Renal pelvis (tissue), 12 donors: ENCODE data around the gene RNF182. TPM values are rescaled to one million over a fixed set of nuclear protein-coding genes. Genes with fewer than 3 reads are reported as not detected.
A peak's percentile ranks its signal among the peaks of the same experiment; 100 is the strongest.
"Not testable (repeated sequence)": the region's sequence is repeated elsewhere in the genome, so short reads cannot be mapped to it uniquely, and the experiment has no call there.

Source experiments
- DNase-seq: peaks from one replicate; pipeline ENCODE4 v3.0.0-alpha.2; 2013
- long read RNA-seq, 16 experiments: transcript quantifications; one replicate each; lab custom pipeline, GENCODE V29; 2026
- polyA plus RNA-seq, 3 donors: library from polyadenylated mRNA; unstranded; fragments of 120-200 nt; gene quantifications; one replicate each; pipeline ENCODE4 v1.2.1, GENCODE V29; 2013; ENCODE audit not compliant: insufficient read length in 3 of 3

The RNF182 gene, protein sequence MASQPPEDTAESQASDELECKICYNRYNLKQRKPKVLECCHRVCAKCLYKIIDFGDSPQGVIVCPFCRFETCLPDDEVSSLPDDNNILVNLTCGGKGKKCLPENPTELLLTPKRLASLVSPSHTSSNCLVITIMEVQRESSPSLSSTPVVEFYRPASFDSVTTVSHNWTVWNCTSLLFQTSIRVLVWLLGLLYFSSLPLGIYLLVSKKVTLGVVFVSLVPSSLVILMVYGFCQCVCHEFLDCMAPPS
- polyA plus RNA-seq, result 1 to 10 TPM; 3.0 to 4.1 (median 3.5) TPM
- long read RNA-seq, donor 1, result 0 reads
- long read RNA-seq, donor 2, partial matches to known transcripts, result 0 of 2 reads
- long read RNA-seq, donor 2, other reads (novel, unspliced or antisense), result 0 of 2 reads
- long read RNA-seq, donor 3, partial matches to known transcripts, result 0 of 1 reads
- long read RNA-seq, donor 3, other reads (novel, unspliced or antisense), result 0 of 1 reads
- long read RNA-seq, donor 4, partial matches to known transcripts, result 0 of 1 reads
- long read RNA-seq, donor 4, other reads (novel, unspliced or antisense), result 0 of 1 reads
- long read RNA-seq, donor 5, result 0 reads
- long read RNA-seq, donor 6, partial matches to known transcripts, result 0 of 2 reads
- long read RNA-seq, donor 6, other reads (novel, unspliced or antisense), result 0 of 2 reads
- long read RNA-seq, donor 7, partial matches to known transcripts, result 0 of 1 reads
- long read RNA-seq, donor 7, other reads (novel, unspliced or antisense), result 0 of 1 reads
- long read RNA-seq, donor 8, result 0 reads
- long read RNA-seq, donor 9, partial matches to known transcripts, result 0 of 1 reads
- long read RNA-seq, donor 9, other reads (novel, unspliced or antisense), result 0 of 1 reads
- long read RNA-seq, donor 10, result 0 reads
- long read RNA-seq, donor 11, result 0 reads
- long read RNA-seq, donor 12, partial matches to known transcripts, result 0 of 4 reads
- long read RNA-seq, donor 12, other reads (novel, unspliced or antisense), result 0 of 4 reads
- long read RNA-seq, donor 13, result 0 reads
- long read RNA-seq, donor 14, partial matches to known transcripts, result 0 of 2 reads
- long read RNA-seq, donor 14, other reads (novel, unspliced or antisense), result 0 of 2 reads
- long read RNA-seq, donor 15, partial matches to known transcripts, result 0 of 1 reads
- long read RNA-seq, donor 15, other reads (novel, unspliced or antisense), result 0 of 1 reads
- long read RNA-seq, donor 16, result 0 reads

GRCh38 chr6:13924949-13925881 lies at the start of gene RNF182:
Gene RNF182 (plus strand): TSS chr6:13924952. CDS start chr6:13977120, 52,168 bp downstream.
- peak; percentile 14 for DNase-seq

DNA sequence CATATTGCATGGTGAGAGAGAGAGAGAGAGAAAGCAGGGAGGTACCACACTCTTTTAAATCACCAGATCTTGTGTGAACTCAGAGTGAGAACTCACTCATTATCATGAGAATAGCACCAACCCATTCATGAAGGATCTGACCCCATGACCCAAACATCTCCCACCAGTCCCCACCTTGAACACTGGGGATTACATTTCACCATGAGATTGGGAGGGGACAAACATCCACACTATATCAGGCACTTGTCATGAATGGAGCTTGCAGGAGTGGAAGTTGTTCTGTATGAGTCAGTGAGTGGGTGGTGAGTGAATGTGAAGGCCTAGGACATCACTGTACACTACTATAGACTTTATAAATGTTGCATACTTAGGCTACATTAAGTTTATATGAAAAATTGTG lies 47.7 kb upstream of the RNF182 start:
- DNase-seq, result no peak

- not testable (repeated sequence) for DNase-seq
These were observed 44.6 kb upstream of the RNF182 start for GRCh38 chr6:13880061-13880663.

DNA sequence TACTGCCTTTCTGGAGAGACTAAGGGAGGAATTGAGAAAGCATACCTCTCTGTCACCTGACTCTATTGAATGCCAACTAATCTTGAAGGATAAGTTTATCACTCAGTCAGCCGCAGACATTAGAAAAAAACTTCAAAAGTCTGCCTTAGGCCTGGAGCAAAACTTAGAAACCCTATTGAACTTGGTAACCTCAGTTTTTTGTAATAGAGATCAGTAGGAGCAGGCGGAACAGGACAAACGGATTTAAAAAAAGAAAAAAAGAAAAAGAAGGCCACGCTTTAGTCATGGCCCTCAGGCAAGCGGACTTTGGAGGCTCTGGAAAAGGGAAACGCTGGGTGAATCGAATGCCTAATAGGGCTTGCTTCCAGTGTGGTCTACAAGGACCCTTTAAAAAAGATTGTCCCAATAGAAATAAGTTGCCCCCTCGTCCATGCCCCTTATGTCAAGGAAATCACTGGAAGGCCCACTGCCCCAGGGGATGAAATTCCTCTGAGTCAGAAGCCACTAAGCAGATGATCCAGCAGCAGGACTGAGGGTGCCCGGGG lies 43.1 kb upstream of the RNF182 start:
- DNase-seq, result no peak

DNA sequence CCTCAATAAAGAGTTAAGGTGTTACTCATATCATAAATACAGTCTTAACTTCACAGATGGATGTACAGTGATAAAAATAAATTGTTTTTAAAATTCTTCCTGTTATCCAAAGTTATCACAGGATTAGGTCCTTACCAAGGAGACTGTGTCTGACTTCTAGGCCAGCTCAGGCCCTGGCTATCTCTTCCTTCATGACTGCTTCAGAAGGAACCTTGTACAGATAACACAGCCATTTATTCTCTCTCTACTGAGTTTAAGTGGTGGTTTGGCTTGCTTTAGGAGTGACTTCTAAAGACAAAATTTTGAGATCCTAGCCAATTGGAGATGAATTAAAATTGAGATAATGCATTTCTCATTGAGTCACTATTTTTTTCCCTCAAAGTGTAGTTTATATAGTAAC lies 40.8 kb upstream of the RNF182 start:
- DNase-seq, result no peak

DNA sequence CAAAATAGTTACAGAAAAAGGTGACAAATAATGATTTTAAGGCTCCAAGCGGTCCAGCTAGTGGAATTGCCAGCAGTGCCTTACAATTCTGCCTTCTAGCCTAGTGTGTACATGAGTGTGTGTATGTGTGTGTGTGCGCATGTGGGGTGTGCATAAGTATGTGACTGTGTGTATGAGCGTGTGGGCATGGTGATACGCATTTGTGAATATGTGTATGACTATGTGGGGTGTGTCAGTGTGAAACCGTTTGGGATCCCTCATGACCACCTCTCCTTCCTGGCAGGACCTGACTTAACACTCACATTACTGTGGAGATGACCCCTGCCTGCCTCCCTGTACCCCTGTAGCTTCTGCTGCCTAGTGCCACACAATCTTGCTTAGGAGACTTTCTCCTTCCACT lies 40.4 kb upstream of the RNF182 start:
- no peak for DNase-seq

DNA sequence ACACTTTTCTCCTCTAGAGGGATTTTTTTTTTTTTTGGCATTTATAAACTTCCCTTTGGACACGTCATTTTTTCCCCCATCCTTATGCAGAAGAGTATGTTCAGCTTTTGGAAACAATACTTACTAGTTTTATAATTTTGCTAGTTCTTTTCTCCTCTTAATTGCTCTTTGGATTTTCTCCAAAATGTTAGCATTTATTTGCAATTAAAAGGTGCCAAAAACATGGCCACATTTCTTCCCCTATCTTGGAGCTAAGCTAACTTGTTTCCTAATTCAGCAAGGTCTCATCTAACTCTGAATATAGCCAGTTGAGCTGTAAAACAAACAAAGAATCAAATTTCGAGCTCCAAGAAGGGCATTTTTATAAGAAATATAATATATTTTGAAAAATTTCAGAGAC lies 39.2 kb upstream of the RNF182 start:
- no peak for DNase-seq

DNA sequence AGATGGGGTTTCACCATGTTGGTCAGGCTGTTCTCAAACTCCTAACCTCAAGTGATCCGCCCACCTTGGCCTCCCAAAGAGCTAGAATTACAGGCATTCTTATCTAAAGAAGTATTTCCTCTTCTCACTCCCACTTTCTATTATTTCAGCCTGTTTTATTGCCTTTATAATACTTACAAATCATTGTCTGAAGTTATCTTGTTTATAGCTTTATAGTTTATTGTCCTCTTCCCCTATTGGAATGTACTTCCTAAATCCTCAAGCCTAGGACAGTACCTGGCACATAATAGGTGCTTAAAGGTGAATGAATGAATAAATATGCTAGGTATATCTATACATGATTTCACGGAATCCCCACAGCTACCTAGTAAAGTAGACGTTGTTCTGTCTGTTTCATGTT lies 37.8 kb upstream of the RNF182 start:
- DNase-seq, result no peak

DNA sequence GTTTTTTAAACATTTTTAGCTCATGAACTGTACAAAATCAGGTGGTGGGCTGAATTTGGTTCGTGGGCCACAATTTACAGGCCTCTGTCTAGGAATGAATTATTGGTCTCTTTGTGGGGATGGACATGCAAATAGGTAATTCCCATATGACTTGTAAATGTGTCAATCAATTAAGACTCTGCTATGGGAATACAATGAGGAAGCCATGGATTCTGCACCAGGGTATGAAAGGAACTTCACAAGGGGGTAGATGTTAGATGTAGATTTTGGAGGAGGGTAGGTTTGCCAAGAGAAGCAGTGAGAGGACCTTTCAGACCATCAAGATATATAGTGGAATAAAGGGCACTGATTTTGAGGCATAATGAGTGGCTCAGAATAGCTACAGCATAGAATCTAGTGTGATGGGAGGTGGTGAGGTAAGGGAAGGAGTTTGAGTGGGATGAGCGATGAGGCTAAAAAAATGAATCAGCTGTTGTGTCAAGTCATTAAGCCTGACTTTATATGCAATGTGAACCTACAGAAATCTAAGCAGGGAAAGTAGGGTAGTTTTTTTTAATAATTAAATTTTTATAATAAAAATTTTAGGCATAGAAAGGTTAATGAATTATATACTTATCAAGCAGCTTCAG lies 32.6 kb upstream of the RNF182 start:
- no peak for DNase-seq

GRCh38 chr6:13902922-13903321 lies 21.8 kb upstream of the RNF182 start:
- no peak for DNase-seq

- DNase-seq, result no peak
These were observed 21.4 kb upstream of the RNF182 start for GRCh38 chr6:13903364-13903763.

- DNase-seq, result no peak
These were observed 17.8 kb upstream of the RNF182 start for GRCh38 chr6:13907001-13907350.

DNA sequence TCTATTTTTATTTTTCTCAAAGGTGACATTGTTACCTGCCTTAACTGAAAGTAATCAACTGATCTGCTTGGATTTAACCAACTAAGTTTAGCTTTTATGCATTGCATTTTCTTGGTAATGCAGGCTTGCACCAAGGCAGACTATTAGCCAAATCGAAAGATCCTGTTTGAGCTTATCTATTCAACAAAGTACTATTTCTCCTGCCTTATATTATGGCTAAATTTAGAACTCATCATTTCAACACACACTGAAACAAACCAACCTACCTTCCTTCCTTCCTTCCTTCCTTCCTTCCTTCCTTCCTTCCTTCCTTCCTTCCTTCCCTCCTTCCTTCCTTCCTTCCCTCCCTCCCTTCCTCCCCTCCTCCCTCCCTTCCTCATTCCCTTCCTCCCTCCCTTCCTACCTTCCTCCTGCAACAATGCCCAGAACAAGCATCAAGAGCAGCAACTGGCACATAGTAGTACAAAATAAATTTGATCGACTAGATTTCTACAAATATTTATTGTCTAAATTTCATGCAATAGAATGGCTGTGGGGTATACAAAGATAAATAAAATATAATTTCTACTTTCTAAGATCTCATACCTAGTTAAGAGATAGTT lies 17.0 kb upstream of the RNF182 start:
- DNase-seq, result no peak

DNA sequence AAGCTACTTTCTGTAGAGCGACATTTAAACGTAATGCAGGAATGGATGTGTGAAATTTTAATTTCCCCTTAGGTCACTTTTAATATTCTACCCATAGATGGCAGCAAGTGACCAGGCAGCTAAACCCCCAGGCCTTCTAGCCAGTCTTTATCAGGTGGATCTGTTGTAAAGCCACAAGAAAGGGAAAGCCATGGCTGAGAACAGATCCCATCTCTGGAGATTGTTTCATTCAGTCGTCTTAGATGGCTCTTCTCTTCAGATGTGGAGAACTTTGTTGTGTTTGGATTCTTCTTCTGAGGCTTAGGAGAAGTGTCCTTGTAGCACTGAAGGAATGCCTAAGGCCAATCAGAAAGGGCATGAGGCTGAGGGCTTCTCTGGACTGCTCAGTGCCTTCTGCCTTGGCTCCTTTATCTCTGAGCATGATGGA lies 15.8 kb upstream of the RNF182 start:
- peak; percentile 66 for DNase-seq

DNA sequence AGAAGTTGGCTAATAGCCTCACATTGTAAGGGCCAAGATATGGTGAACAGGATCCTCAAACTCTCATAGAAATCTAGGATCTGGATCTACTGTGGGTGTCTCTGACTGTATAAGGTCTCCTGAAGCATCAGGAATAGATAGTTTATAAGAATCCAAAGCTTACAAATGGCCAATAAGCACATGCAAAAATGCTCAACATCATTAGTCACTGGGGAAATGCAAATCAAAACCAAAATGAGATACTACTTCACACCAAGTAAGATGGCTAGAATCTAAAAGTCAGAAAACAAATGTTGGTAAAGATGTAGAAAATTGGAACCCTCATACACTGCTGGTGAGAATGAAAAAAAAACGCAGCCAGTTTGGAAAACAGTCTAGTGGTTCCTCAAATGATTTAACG lies 14.3 kb upstream of the RNF182 start:
- DNase-seq, result no peak

DNA sequence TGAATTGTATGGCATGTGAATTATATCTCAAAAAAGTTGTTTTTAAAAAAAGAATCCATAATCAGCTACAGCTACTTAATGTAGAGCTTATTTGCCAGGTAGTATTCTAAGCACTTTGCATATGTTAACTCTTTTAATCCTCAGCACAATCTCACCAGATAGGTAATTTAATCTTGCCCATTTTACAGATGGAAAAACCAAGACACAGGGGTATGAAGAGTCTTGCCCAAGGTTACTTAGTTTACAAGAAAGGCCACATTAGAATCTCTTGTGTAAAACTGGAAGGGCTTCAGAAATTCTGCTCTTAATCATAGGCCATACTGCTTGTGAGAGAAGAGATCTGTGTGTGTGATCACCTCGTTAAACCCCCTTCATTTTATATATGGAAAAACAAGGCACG lies 13.4 kb upstream of the RNF182 start:
- no peak for DNase-seq

GRCh38 chr6:13913226-13914001 lies 11.3 kb upstream of the RNF182 start:
- no peak for DNase-seq

DNA sequence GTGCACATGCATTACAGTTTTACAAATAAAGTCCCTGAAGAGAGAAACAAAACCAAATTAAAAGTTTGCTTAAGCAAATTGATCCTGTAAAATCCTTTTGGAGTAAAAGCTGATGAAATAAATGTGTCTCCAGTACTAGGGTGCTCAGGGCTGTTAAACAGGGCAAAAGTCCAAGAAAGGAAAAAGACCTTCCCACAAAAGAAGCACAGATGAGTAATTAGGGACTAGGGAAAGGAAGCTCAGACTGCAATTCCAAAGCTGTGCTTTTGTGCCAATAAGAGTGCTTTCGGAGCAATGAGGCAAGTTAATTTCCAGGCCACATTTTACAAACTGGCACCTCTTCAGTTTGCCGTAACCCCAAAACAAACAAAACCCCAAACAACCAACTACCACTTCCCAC lies 10.4 kb upstream of the RNF182 start:
- no peak for DNase-seq
